Activated naive CD4-positive, alpha-beta T cell treated with anti-CD3 and anti-CD28 coated beads, Interleukin-2, amount 50 U/mL, for 16 hours (primary cell): ENCODE results near the gene ODAPH.

Experiments used
- DNase-seq: peaks from one replicate; pipeline ENCODE4 v3.0.0-alpha.2; 2020

The ODAPH gene

DNA sequence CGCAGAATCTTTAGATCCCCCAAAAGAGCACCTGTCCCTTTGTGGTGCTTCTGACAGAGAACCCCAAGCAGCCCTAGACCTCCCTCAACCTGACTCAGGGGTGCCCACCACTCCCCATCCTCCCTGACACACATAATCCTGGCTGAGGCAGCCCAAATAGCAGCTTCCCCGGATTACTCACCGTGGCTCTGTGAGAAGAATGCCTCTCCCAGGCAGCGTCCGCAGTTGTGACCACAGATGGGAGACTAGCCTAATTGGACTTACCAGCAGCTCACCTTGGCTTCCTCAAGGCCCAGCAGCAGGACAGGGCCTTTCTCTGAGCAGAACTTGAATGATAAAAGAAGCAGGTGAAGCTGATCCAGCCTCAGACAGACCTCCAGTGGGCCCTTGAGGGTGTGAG is 10.3 kb upstream of the ODAPH start:
- no peak for DNase-seq

DNA sequence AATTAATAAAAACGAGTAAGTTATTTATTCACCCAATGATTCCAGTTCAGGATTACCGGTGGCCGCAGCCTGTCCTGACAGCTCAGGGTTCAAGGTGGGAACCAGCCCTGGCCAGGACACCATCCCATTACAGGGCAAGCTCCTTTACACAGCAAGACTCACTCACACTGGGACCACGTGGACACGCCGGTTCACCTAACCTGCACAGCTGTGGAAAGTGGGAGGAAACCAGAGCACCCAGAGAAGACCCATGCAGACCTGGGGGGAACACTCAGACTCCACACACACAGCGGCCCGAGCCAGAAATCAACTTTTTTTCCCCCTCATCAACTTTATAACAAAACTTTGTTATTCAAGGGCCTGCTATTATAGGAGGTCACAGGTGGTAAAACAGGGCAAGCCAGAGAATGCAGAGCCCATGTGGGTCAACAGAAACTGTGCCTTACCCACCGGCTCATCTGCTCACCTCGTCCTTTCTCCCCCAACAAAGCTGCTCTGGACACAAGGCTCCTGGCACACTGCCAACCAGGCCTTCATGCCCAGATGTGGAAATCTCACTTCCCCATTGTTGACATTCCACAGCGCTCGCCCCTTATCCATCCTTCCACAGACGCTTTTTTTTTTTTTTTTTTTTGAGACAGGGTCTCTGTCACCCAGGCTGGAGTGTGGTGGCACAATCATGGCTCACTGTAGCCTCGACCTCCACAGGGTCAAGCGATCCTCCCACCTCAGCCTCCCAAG is 8.0 kb upstream of the ODAPH start:
- no peak for DNase-seq

DNA sequence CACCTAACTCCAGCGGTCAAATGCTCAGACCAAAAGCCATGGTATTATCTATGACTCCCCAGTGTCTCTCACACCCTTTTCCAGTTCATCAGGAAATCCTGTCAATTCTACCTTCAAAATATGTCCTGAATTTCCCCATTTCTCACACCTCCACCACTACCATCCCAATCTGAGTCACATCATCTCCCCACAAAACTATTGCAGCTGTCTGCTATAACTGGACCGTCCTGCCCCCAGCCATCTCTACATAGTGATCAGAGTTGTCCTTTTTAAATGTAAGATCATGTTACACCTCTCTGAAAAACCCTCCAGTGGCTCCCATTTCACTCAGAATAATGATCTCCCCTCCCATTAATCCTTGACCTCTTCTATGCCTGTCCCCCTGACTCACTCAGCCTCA is 6.8 kb upstream of the ODAPH start:
- no peak for DNase-seq

DNA sequence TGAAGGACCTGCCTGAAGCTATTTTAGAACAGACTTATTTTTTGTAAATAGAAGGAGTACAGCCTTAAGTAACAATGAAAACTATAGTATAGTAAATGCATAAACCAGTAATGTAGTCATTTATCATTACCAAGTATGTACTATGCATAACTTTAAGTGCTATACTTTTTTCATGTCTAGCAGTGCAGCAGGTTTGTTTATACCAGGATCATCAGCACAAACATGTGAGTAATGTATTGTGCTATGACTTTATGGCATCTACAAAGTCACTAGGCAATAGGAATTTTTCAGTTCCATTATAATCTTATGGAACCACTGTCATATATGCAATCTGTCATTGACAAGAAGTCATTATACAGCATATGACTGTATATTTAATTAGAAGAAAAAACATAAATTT is 3.4 kb upstream of the ODAPH start:
- DNase-seq: no peak

DNA sequence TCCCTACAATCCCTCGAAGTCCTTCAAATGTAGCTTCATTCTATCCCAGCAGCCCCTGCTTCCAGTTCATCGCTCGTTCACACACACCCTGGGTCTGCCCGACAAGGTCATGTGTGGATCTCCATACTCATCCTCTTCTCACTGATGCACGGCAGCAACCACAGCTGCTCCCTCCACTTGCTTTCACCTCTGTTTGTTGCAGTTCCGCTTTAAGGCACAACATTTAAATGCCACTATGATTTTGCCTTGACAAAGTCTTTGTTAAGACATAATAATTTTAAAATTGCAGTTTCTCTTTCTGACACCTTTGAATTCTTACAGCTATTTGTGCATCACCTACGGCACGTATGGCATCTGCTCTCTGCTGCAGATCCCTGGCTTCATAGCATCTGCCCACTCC is 1.8 kb downstream of the ODAPH start:
- DNase-seq: no peak

DNA sequence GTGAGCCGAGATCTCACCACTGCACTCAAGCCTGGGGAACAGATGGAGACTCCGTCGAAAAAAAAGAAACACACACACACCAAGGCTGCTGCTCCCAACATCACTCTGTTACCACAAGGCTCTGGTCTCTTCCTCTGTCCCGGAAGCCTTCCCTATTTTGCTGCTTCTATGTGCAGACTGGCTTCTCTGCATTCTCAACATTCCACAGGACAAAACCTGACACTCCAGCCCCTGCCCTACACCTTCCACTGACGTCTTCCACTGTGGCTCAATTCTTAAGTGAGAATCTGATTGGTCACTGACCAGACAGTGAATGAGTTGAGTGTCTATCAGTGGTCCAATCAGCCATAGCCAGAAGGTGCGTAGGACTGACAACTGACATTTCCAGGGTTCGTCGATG is 5.9 kb downstream of the ODAPH start:
- no peak for DNase-seq

DNA sequence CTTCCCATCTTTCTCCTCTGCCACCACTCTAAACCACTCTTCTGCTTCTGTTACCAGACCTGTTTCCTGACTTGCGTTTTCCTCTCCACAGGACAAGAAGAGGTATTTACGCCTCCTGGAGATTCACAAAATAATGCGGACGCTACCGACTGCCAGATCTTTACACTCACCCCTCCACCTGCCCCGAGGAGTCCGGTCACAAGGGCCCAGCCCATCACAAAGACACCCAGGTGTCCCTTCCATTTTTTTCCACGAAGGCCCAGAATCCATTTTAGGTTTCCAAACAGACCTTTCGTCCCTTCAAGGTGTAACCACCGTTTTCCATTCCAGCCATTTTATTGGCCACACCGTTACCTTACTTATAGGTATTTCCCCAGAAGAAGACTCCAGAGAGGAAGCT is 8.2 kb downstream of the ODAPH start:
- DNase-seq: no peak

DNA sequence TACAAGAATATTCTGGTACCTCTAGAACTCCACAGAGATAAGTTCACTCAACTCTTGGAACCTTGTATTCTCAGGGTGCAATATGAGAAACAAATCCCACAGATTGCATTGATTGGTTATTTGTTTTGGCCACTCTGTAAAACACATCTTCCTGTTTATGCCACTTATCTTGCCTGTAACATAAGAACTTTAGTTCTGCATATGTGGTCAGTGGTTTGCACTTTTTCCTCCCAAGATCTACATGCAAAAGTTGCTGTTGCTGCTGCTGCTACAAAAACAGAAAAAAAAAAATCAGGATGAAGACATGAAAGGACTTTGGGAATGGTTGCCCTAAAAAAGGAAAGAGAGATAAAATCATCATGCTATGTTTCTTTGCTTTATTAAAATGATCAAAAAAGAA is 9.6 kb downstream of the ODAPH start:
- no peak for DNase-seq

DNA sequence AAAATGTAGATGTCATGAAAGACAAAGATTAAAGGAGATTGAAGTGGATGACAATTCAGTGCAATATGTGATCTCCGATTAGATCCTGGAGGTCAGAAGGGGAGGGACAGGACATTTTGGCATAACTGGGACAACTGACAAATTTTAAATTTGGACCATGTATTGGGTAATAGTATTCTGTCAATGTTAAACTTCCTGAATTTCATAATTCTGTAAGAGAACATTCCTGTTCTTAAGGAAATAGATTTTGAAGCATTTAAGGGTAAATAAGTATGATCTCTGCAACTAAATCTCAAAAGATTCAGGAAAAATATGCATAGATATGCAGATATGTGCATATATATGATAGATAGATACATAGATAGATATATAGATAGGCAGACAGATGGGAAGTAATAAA is 11.0 kb downstream of the ODAPH start:
- DNase-seq: no peak

DNA sequence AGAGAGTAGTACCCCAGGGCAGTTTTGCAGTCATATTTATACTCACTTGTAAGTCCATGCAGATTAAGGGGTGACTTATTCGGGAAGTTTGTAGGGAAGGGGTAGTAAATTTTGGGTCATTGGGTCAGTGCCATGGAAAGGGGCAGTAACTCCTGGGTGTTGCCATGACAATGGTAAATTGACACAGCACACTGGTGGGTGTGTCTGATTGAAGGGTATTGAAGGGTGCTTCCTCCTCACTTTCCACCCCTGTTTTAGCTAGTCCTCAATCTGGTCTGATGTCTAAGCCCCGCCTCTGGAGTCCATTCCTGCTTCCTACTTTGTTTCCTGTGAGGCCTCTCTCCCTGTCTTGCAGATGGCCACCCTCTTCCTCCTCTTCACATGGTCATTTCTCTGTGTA is 11.9 kb downstream of the ODAPH start:
- no peak for DNase-seq

DNA sequence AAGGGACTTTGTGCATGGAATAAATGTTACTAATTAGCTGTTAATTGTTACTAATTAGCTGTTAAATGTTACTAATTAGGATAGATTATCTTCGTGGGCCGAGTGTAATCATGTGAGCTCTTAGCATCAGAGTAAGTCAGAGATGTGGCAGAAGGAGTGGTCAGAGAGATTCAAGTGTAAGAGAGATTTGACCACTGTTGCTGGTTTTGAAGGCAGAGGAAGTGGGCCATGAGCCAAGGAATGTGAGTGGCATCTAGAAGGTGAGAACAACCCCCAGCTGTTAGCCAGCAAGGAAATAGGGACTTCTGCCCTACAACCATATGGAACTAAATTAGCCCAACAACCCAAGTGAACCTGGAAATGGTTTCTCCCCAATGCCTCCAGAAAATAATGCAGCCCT is 28.2 kb downstream of the ODAPH start:
- no peak for DNase-seq

DNA sequence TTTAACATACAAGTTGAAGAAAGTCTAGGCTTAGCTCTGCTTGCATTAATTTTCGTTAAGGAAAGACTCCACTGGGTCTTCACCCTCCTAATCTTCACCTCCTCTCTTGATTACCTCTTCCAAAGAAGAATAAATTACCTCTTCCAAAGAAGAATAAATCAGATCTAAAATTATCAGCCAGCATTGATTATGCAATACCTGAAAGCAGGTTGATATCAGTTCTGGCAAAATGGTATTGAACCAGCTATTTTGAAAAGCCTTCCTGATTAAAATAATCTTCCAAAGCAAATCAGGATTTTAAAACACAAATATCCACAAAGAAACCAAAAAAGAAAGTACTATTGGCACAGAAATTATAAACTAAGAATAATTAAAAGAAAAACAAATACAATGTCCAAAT is 37.5 kb downstream of the ODAPH start:
- DNase-seq: no peak

DNA sequence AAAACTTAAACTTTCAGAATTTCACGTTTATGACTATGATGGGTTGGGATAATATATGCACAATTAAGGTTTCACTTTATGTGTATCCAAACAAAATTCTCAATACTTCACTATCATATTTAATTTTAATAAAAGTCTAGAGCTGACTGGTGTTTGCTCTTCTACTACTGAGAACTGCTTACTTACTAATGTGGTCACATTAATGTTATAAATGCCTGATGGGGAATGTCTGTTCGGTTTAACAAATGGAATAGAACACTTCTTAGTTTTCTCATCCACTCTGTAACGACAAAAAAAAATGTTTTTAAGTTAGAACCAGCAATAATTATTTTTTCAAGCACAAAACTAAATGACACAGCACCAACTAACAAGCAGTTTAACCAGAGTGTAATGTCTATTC is 40.2 kb downstream of the ODAPH start:
- no peak for DNase-seq

DNA sequence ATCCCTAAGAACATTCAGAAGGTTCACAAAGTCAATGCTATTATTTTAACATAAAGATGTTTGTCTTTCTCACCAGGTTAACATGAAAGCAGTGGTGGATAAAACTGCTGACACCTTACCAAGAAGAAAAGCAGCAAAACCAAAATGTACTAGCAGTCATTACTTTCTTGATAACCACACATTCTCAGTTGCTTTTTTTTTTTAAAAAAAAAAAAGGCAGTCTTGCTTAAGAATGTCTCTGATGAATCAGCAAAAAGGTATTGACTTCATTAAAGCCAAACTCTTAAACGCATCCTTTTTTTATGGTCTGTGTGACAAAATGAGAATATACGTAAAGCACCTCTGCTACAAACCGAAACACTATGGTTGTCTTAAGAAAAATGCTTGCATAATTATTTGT is 42.5 kb downstream of the ODAPH start:
- DNase-seq: no peak

DNA sequence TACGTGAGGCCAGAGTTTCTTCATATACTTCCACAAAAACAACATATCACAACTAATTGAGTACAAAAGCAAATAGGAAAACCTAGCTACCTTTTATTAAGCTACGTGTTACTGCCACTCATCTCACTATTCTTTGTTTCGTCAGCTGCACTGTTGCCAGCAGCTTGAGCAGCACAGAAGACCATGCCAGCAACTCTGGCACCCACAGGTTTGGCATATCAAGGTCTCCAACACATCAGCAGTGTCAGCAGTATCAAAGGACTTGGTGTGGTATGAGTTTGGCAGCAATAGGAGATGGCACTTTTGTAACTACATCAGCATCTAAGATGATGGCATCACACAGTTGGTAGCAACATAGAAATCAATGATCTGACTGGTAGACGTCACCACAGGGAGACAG is 43.8 kb downstream of the ODAPH start:
- no peak for DNase-seq

DNA sequence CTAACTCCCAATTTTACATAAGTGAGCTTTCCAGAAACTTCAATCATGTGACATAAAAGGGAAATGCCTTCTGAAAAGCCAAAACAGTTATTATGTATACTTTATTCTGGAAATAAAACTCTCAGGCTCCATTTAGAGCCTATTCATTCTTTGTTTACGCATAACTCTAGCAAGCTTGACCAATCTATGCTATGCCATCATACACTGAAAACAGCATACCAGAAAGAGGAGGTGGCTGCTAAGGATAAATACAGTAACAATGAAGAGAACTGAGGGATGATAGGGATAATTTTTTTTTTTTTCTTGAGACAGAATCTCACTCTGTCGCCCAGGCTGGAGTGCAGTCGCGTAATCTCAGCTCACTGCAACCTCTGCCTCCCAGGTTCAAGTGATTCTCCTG is 50.1 kb downstream of the ODAPH start:
- no peak for DNase-seq

DNA sequence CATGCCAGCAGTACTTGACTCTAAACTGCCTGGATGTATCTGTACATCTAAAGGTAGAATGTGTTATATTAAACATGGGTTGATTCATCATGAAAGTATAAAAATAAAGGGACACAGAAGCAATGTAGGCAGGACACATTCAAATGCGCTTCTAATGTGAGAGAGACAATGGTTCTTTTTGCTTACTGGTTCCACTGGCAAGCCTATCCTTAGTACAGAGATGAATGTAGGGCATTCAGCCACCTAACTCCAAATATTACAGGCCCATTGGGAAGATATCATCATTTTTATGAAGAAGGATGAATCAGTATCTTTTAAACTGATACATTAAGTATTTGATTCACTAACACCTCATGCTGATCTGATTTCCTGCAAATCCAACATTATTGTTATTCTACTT is 56.4 kb downstream of the ODAPH start:
- no peak for DNase-seq
